NCI-H1105 treated with DMSO at 0.1 percent for 48 hours (cell line): ENCODE results near the gene ITGAV.
A peak's percentile ranks its signal among the peaks of the same experiment; 100 is the strongest.

ENCODE experiments used
- DNase-seq: peaks from one replicate; lab custom pipeline; 2025; lab: John Stamatoyannopoulos, UW

Gene ITGAV

DNA sequence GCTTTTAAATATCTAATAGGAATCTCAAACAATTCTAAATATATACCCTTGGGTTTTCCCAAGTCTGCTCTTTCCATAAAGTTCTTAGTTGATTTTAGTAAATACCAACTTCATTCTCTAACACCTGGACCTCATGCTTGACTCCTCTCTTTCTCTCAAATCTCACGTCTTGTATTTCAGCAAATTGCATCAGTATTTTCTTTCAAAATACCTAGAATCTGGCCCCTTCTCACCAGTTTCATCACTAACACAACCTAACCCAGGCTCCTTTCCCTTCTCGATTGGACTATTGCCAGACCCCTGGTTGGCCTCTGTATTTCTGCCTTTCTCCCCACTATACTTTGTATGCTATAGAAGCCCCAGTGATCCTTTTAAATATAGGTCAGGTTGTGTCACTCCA, 81.0 kb downstream of the ITGAV start:
- no peak for DNase-seq

DNA sequence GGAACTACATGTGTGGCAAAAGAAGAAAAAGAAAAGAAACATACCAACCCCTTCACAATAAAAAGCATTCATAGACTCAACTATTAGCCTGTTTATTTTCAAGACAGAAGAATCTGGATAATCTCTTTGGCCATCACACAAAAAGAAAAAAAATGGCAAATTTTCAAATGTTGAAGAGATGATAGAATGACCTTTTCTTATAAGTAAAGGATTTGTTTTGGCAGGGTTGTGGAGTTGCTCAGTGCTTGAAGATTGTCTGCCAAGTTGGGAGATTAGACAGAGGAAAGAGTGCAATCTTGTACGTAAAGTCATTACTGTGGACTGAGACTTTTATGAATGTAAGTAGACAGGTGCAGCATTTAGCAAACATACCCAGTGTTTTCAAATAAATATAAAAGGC, 85.5 kb downstream of the ITGAV start:
- DNase-seq: no peak

DNA sequence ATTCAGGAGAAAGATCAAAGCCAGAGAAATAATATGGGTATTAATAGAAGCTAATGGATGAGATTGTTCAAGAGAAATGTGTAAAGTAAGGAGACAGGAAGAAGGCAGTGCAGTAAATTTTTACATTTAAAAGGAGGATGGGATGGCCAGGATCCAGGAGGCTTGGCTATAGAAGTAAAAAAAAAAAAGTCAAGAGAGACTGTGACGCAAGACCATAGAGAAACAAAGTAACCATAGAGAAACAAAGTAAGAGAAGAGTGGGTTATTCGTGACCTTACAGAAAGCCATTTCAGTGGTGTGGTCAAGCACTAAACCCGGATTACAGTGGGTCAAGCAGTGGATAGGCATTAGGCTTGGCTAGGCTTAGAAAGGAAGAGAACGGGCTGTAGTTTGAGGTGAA, 93.5 kb downstream of the ITGAV start:
- no peak for DNase-seq

DNA sequence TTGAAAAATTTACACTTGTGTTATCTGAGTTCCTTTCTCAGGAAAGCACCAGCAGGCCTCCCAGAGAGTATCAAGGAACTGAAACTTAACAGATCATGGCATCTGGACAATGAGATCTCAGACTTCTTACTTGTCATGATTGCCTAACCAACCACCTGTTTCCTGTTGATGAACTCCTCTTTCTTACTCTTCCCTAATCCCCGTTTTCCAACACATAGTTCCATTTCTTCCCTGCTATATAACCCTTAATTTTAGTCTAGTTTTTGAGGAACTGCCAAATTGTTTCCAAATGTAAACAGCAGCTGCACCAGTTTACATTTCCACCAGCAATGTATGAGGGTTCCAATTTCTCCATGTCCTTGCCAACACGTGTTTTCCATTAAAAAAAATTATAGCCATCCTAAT, 98.0 kb downstream of the ITGAV start:
- peak; percentile 85 for DNase-seq

DNA sequence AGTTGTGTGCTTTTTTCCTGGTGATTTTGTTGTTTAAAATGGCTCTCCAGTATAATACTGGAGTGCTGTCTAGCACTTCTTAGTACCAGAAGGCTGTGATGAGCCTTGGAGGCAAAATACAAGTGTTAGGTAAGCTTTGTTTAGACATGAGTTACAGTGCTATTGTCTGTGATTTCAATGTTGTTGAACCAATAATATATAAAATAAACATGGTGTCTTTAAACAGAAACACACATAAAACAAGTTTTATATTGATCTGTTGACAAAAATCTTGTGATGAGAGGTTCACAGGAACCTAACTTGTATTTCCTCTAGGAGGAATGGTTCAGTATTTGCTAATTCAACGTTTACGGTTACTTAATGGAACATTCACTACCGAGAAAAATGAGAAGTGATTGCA, 99.0 kb downstream of the ITGAV start:
- DNase-seq: no peak

DNA sequence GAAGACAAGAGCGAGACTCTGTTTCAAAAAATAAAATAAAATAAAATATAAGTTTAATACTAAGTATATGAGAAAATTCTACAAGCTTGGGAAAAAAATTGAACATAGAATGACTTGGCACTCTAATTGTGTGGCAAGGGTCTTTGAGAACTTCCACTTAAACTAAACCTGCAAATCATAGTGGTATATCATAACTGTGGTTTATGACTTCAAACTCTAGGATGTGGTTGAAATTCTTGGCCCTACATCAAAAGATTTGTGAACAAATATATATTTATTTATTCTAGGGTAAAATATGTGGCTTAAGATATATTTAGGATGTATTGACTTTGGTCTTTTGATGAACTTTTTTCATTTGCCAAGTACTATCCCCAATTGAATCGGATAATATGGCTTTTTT, 100.9 kb downstream of the ITGAV start:
- no peak for DNase-seq

DNA sequence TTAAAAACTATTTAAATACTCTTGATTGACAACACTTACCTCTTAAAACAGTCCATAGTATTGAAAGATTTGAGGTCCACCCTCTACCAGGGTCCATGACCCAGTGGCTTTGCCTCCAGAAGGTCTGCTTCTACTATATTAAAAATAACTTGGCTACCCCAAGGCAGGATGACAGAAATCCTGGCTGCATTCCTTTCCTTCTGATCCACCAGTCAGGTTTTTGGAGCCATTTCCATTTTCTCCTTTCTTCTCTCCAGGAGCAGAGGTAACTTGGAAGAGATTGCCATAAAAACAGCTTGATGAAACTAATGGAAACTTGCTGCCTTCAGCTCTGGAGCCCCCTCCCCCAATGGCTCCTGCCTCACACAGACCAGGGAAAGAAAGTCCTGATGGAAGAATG, 101.4 kb downstream of the ITGAV start:
- DNase-seq: no peak

DNA sequence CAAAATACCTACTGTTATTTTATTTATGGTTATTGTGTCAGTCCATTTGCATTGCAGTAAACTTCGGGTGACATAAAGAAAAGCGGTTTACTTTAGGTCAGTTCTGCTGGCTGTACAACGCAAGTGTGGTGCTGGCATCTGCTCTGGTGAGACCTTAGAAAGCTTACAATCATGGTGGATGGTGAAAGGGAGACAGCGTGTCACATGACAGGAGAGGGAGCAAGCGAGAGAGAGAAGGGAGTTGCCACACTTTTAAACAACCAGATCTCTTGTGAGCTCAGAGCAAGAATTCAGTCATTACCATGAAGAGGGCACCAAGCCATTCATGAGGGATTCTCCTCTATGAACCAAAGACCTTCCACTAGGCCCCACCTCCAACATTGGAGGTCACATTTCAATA, 102.0 kb downstream of the ITGAV start:
- DNase-seq: no peak

DNA sequence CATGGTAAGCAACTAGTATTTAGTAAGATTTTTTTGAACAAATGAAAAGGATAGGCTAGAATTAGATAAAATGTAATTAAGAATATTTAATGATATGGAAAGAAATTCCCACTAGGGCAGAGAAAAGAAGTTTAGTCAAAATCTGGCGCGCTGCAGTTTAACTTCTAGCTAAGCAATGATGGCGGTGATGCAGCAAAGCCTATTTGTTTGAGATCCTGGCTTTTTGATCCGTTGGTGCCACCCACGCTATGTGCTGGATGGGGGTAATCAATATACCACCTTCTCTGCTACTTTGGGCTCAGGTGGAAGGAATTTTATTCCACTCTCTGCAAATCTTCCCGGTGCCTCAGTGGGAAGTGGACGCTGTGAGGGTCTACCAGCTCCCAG, 103.6 kb downstream of the ITGAV start:
- DNase-seq: no peak

DNA sequence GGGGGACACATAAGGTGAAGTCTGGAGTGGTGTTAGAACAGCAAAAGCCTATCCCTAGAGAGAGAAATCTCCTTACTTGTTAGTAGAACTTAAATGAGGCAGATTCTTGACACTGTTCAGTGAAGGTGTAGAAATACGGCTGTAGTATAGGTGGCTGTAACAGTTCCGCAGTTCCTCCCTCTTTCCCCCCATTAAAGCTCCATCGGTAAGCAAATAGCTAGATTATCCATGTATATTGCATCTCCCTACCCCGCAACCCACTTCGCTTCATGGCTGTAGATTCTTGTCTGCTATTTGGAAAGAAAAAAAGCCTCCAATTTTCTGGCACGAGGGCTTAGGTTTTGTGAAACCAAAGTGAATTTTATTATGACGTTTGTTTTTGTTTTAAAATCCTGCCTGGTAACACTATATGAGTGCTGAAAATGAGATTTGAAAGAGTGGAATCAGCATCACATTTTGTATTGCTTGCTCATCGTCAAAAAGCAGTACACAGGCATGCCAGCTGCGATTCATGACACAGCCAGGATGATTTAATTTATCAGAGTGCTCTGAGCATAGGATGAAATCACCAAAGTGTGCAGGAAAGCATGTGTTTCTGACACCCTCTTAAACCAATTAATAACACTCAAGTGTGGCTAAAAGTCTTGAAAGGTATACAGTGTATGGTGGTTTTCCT, 105.4 kb downstream of the ITGAV start:
- peak; percentile 51 for DNase-seq

DNA sequence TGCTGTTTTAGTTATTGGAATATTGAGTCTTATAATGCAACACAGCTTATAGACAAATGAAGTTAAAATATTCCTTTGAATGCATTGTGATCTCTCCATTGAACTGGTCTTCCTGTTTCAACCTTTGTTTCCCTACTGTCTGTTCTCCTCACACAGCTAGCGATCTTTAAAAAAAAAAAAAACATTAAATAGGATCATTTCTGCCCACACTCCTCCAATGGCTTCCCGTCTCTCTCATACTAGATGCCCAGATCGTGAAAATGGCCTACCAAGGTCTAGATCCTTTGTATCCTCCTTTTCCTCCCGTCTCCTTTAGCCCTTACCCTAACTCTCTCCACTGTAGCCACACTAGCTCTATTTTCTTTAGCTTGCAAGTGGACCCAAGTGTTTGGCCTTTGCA, 106.4 kb downstream of the ITGAV start:
- no peak for DNase-seq

DNA sequence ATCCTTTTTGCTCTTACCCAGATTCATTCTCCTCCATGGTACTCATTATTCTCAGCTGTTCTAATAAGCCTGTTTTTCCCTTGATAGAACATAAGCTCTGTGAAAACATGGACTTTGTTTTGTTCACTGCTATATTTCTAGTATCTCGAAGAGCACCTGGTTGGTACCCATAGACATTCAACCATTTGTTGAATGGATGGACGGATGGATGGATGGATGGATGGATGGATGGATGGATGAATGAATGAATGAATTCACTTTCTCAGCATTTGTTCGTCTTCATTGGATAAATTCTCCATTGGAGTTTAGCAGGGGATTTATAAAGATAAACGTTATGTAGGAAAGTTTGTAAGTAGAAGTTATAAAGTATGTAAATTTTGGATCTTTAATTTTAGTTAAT, 106.9 kb downstream of the ITGAV start:
- no peak for DNase-seq

DNA sequence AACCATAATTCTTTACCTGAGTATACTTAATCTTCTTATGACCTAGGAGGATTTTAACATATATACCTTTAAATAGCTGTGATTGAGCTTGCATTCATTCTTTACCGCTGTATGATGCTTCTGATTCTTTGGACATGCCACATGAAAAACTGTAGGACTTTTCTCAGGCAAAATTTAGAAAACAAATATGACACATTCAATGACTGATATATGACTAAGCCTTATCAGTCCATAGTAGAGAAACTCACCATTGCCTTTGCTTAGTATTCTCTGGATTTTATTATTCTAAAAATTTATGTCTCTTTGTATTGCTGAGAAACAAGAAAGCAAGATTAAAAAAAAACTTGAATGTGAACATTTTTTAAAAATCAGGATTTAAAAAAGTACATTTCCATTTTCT, 107.7 kb downstream of the ITGAV start:
- DNase-seq: no peak

DNA sequence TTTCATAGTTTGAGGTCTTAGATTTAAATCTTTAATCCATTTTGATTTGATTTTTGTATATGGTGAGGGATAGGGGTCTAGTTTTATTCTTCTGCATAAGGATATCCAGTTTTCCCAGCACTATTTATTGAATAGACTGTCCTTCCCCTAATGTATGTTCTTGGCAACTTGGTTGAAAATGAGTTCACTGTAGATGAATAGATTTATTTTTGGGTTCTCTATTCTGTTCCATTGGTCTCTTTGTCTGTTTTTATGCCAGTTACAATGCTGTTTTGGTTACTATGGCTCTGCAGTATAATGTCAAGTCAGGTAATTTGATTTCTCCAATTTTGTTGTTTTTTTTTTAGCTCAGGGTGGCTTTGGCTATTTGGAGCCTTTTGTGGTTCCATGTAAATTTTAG, 109.9 kb downstream of the ITGAV start:
- no peak for DNase-seq

DNA sequence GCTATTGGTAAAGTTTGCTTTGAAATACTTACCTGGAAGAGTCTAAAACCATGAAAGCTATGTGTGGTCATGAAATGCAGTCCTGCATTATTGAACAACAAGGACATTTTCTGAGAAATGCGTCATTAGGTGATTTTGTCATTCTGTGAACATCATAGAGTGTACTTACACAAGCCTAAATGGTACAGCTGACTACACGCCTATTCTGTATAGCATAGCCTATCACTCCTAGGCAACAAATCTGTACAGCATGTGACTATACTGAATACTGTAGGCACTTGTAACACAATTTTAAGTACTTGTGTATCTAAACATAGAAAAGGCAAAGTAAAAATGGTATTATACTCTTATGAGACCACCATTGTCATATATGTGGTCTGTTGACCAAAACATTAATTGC, 112.2 kb downstream of the ITGAV start:
- no peak for DNase-seq

DNA sequence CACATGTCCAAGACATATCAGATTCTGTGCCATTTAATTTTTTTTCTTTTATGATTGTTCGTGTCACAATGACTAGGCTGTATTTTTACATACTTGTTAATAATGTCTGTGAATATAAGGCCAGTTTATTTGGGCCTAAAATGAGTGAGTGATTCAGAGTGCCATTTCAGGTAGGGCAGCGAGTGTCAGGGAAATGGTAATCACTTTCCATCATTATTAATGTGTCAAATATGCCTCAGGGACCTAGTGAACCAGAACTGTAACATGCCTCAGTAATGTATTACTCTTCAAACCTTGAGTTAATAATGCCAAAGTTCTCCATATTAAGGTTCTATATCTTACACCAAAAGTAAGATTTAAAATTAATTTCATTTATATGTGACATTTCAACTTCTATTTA, 112.6 kb downstream of the ITGAV start:
- DNase-seq: no peak

DNA sequence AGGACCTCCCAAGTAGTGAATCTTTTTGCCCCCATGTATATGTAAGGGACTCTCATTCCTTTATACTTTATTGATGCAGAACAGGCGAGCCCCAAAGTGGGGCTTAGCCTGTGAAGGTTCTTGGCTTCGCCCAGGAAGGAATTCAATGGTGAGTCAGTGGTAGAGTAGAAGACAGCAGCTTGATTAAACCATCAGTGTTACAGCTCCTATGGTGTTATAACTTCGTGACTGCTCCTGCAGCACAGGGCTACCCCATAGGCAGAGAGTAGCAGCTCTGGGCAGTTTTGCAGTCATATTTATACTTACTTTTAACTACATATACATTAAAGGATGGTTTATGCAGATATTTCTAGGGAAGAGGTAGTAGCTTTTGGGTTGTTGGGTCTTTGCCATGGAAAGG, 115.0 kb downstream of the ITGAV start:
- no peak for DNase-seq

DNA sequence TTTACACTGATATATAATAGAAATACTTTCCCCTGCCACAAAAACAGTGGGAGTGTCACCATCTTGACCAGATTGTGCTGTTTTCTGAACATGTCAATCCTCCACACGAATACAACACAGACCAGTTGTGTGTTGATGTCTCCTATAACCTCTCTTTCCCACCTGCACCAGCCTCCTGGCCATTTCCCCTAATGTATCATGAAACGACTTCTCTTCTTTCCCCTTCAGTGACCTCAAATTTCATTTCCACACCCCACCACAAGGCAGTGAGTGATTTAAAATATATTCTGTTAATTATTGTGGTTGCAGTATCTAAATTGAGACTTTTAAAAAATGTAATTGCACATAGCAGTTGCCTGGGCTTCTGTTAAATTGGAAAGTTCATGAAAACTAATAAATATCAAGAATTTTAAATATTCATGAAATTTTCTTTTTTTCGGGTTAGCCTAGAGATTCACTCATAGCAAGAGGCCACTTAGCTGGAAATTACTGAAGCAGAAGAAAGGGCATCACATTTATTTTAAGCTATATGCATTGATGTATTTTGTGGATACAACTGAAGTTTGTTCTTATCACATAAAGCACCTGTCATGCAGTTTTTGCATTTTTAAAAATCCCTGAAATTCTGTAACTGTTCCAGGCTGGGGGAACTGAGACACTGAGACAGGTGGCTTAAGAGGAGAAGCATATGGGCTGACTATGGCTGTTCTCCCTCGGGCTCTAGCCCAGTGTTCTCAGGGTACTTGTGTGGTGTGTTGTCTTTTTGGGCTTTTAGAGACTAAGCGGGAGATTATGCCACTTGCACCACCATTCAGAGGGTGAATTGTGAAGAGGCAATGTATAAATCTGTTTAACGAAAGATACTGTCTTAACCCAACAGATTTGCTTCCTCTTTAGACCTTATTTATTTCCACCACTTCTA, 119.9 kb downstream of the ITGAV start:
- no peak for DNase-seq

DNA sequence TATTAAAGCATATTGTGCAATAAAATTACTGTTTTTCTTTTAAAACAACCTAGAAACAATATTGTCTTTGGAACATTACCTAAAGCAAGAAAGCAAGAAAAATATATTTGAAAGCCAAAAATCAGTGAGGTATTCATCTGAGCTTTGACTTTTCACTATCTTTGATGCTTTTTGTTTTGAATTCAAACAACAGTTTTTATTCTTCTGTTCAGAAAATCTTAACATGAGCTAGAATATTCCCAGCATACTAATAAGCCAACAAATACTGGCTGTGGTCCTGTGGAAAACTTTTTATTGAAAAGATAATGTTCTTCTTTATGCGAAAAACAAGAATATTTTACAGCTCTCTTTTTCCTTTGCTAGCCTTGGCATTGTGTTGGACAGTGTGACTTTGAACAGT, 123.8 kb downstream of the ITGAV start:
- DNase-seq: no peak

DNA sequence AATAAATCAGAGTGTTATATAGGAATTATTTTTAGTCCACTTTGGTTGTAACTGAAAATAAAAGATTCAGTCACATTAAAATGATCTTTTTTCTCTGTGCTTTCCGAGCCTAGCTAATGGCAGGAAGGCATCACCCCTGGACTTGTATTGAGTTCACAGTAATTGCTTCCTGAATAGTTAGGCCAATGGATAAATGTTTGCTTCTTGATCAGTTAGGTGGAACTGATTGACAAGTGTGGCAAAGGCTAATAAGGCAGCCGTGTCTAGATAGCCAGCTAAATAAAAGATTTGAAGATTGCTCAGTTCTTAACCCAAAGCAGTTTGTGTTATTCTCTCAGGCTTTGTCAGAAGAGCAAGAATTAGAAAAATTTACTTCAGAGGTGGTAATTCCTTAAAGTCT, 124.8 kb downstream of the ITGAV start:
- DNase-seq: peak; percentile 14

DNA sequence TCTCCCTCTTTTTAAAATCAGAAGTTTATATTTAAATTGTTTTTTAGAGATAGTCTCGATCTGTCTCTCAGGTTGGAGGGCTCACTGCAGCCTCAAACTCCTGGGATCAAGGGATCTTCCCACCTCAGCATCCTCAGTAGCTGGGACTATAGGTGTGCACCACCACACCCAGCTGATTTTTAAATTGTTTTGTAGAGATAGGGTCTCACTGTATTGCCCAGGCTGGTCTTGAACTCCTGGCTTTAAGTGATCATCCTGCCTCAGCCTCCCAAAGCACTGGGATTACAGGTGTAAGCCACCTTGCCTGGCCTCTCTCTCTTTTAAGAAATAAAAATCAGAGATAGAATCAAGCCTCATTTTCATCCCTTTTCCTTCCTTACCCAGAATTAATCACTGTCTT, 126.1 kb downstream of the ITGAV start:
- DNase-seq: no peak

DNA sequence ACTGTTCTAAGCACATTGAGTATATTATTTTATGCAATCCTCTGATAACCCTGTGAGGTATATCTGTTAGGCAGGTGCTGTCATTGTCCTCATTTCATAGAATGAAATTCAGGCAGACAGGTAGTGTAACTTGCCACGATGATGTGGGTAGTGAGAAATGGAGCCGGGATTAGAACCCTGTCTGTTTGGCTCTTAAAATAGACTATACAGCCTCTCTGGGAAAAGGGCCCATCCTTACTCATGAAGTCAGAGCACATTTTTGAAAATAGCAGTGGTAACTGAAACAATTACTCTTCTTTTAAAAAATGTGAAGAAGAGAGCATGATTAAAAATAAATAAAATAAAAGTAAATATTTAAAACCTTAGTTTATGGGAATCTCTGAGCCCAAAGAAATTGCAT, 127.0 kb downstream of the ITGAV start:
- DNase-seq: no peak

DNA sequence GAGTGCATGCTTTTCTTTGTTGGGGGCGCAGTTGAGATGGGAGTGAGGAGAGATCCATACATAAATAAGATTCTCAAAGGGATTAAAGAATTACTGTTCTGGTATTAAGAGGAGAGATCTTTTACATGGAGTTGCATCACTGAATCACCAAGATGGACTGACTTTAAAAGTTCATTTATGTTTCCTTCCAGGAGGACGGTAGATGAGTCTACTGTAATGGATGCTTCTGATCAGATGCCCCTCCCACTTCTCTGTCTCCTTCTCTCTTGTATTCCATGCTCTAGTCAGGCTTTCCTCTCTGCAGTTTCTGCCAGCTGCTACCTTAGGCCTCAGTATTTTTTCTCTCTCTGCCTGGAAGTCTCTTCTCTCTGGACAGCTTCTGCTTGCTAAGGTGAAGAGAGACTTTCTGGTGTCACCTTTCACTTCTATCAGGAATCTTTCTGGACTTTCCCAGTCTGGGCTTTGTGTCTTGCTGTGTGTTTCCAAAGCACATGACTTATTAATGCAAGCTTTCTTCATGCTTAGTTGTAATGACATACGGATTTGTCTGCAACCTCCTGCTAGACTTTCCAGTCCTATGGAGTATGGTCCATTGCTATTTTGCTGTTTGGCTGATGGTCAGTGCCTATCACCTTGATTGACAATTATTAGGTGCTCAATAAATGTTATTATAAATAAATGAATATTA, 127.6 kb downstream of the ITGAV start:
- no peak for DNase-seq
